Measurements from ENCODE around the gene TMEM185B.
"Not testable (repeated sequence)": the region's sequence is repeated elsewhere in the genome, so short reads cannot be mapped to it uniquely, and the experiment has no call there.

Gene TMEM185B

DNA sequence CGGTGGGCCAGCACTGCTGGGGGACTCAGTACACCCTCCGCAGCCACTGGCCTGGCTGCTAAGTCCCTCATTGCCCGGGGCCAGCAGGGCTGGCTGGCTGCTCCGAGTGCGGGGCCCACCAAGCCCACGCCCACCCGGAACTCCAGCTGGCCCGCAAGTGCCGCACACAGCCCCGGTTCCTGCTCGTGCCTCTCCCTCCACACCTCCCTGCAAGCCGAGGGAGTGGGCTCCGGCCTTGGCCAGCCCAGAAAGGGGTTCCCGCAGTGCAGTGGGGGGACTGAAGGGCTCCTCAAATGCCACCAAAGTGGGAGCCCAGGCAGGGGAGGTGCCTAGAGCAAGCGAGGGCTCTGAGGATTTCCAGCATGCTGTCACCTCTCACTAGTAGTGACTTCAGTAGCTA lies 36.7 kb upstream of the TMEM185B start:
- not testable (repeated sequence) for H3K9me3 ChIP-seq (replicated peaks; ENCODE audit: low read length); H3K9ac ChIP-seq (ENCODE audit: low read depth, low read length); H3K36me3 ChIP-seq (ENCODE audit: insufficient read depth, low read length); H3K4me3 ChIP-seq (ENCODE audit: low read length); H3K4me2 ChIP-seq (ENCODE audit: low read length); H3K27me3 ChIP-seq (ENCODE audit: control insufficient read depth, insufficient read depth, low read length)
- H3K4me1 ChIP-seq (ENCODE audit: control insufficient read depth, insufficient read depth, low read length), result peaks cover 20% of the 10 kb centered on the region

DNA sequence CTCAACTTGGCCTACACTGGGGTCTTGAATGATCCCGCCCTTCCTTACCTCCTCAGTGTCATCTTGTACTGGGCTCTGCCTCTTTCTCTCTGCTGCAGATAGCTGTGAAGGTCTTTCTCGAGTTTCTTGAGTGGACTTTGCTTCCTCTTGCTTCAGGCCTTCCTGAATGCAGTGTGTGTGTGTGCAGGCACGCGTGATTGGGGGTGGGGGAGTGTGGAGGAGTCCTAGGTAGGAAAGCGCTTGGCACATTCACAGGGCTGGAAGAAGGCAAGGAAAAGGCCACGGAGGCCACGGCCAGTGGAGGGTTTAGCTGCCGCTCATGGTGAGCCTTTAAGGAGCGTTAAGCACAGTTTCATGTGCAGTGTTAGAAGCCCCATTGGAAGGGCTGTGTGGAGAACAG lies 35.0 kb upstream of the TMEM185B start:
- peaks cover 30% of the 10 kb centered on the region for H3K4me1 ChIP-seq (ENCODE audit: control insufficient read depth, insufficient read depth, low read length)
- H3K36me3 ChIP-seq (ENCODE audit: insufficient read depth, low read length), result peaks cover 6% of the 10 kb centered on the region
- no peaks in the 10 kb centered on the region for H3K9me3 ChIP-seq (replicated peaks; ENCODE audit: low read length)
- no peaks in the 10 kb centered on the region for H3K27me3 ChIP-seq (ENCODE audit: control insufficient read depth, insufficient read depth, low read length)
- no peak overlapping the region for H3K9ac ChIP-seq (ENCODE audit: low read depth, low read length)
- H3K4me2 ChIP-seq (ENCODE audit: low read length), result no peak overlapping the region
- H3K4me3 ChIP-seq (ENCODE audit: low read length), result no peak overlapping the region

DNA sequence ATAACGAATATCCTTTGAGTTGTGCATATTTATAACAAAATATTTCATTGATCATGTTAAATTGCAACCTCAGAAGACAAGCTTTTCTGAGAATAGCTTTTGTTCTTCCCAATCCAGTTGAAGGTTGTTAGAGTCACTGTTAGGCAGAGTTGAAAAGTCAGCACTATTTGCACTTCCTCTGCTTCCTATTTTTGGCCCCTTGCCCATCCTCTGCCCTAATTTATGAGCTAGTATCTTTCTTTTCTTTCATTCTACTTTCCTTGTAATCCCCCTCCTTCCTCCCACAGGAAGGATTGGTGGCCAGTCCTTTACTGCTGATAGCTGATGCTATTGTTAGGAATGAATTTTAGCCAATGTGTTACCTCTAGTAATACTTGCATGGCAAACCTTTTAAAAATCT lies 34.3 kb upstream of the TMEM185B start:
- Histone ChIP-seq H3K4me3 (ENCODE audit: low read length) (no peak overlapping the region), H3K36me3 (ENCODE audit: insufficient read depth, low read length) (peaks cover 6% of the 10 kb centered on the region), H3K4me2 (ENCODE audit: low read length) (no peak overlapping the region), H3K4me1 (ENCODE audit: control insufficient read depth, insufficient read depth, low read length) (peaks cover 24% of the 10 kb centered on the region), H3K9ac (ENCODE audit: low read depth, low read length) (no peak overlapping the region), H3K9me3 (replicated peaks; ENCODE audit: low read length) (no peaks in the 10 kb centered on the region), H3K27me3 (ENCODE audit: control insufficient read depth, insufficient read depth, low read length) (no peaks in the 10 kb centered on the region)

DNA sequence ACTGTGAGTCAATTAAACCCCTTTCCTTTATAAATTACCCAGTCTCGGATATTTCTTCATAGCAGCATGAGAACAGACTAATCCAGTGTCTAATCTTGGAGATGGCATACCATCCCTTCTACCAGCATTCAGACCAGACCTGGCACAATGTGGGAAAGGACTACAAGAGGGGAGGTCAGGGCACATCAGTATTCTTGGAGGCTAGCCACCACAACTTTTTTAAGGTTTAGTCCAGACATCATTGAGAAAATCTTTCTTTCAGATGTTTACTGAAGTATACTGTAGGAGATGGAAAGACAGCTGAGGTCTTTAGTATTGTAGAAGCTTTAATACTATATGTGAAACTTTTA lies 33.4 kb upstream of the TMEM185B start:
- Histone ChIP-seq H3K9me3 (replicated peaks; ENCODE audit: low read length) (no peaks in the 10 kb centered on the region), H3K4me2 (ENCODE audit: low read length) (no peak overlapping the region), H3K4me1 (ENCODE audit: control insufficient read depth, insufficient read depth, low read length) (peaks cover 21% of the 10 kb centered on the region), H3K36me3 (ENCODE audit: insufficient read depth, low read length) (peaks cover 6% of the 10 kb centered on the region), H3K9ac (ENCODE audit: low read depth, low read length) (no peak overlapping the region), H3K27me3 (ENCODE audit: control insufficient read depth, insufficient read depth, low read length) (no peaks in the 10 kb centered on the region), H3K4me3 (ENCODE audit: low read length) (no peak overlapping the region)

DNA sequence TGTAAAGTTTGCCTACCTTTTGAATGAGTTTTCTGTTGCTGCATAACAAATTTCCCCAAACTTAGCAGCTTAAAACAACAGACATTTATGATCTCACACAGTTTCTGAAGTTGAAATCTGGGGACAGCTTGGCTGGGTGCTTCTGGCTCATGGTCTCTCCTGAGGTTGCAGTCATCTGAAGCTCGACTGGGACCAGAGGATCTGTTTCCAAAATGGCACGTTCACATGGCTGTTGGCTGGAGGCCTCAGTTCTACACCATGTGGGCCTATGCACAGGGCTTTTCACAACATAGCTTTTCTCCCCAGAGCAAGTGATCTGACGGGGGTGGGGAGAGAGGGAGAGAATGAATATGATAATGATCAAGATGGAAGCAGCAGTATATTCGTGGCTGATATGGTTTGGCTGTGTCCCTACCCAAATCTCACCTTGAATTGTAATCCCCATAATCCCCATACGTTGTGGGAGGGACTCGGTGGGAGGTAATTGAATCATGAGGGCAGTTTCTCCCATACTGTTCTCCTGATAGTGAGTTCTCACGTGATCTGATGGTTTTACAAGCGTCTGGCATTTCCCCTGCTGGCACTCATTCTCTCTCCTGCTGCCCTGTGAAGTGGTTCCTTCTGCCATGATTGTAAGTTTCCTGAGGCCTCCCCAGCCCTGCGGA lies 32.9 kb upstream of the TMEM185B start:
- Histone ChIP-seq H3K36me3 (ENCODE audit: insufficient read depth, low read length) (peaks cover 6% of the 10 kb centered on the region), H3K4me2 (ENCODE audit: low read length) (peak overlapping the region; percentile 15), H3K9ac (ENCODE audit: low read depth, low read length) (no peak overlapping the region), H3K4me1 (ENCODE audit: control insufficient read depth, insufficient read depth, low read length) (peaks cover 21% of the 10 kb centered on the region), H3K9me3 (replicated peaks; ENCODE audit: low read length) (no peaks in the 10 kb centered on the region), H3K4me3 (ENCODE audit: low read length) (no peak overlapping the region), H3K27me3 (ENCODE audit: control insufficient read depth, insufficient read depth, low read length) (peaks cover 3% of the 10 kb centered on the region)

DNA sequence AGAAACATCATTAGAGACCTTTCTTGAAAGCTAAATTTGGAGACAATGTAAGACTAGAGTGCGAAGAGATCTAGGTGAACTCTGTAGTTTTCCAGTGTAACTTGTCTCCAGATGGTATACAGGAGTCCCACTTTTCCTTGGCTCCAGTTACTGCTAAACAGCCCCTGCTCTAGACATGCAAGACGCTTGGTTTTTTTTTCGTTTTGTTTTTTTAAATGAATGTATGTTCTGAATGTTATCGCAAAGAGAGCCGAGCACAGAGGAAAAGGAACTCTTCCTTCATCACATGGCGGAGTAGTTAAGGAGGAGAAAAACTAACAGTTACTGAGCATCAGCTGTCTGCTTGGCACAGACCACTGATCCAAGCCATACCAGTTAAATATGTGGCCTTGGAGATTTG lies 31.9 kb upstream of the TMEM185B start:
- peaks cover 21% of the 10 kb centered on the region for H3K4me1 ChIP-seq (ENCODE audit: control insufficient read depth, insufficient read depth, low read length)
- peaks cover 13% of the 10 kb centered on the region for H3K27me3 ChIP-seq (ENCODE audit: control insufficient read depth, insufficient read depth, low read length)
- no peaks in the 10 kb centered on the region for H3K9me3 ChIP-seq (replicated peaks; ENCODE audit: low read length)
- peak overlapping the region; percentile 79 for H3K4me2 ChIP-seq (ENCODE audit: low read length)
- peaks cover 6% of the 10 kb centered on the region for H3K36me3 ChIP-seq (ENCODE audit: insufficient read depth, low read length)
- H3K9ac ChIP-seq (ENCODE audit: low read depth, low read length), result no peak overlapping the region
- H3K4me3 ChIP-seq (ENCODE audit: low read length), result no peak overlapping the region

DNA sequence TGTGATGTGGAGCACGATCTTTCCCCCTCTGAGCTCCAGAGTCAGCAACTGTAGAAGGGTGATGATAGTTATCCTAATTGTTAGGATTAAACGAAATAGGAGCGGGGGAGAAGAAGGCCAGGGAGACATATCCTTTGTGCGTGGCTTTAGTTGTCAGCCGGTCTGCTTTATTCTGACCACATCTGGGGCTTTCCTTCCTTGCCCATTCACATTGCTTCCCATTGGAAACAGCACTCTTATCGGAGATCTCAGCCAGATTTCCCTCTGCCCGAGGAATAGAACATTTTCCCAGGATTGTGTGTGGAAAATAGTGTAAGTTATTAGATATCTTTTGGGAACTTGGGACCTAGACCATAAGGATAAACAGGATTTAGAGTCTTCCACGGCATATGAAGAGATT lies 31.0 kb upstream of the TMEM185B start:
- peak overlapping the region; percentile 82 for H3K4me3 ChIP-seq (ENCODE audit: low read length)

DNA sequence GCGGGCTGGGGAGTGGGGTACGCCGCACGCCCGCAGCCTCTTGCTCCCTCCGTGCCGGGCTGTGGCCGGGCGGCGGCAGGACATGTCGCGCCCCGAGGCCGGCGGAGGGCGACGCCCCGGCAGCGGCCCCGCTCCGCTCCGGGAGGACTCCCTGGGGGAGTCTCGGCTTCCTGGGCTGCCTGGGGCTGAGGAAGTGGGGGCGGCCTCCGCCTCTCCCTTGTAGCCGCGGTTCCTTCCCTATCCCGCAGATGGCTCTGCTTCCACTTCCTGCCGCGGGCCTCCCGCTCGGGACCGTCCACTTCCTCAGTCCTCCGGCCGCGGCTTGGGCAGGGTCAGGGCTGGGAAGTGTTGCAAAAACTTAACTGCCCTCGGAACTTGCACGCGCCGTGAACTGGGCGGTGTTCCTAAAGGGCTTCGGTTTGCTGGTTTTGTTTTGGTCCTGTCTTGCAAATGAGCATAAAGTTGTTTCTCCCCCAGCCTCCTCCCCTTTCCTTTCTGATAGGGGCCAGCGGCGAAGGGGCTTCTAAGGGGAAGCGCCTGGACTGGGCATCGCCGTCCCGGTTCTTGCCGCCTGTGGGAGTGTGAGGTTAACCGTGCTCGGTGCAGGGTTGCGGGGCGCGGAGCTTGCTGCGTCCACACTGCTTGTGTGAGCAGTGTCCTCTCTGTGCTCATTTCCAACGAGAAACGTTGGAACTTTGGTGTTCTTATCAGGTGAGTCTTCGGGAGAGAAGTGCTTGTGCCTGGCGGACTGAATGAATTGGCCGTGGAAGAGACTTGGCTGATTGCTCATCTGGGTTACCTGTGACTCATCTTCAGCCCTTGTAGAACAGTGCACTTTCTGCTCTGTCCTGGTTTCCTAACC lies 30.1 kb upstream of the TMEM185B start:
- H3K4me1 ChIP-seq (ENCODE audit: control insufficient read depth, insufficient read depth, low read length), result peaks cover 21% of the 10 kb centered on the region
- peak overlapping the region; percentile 79 for H3K4me2 ChIP-seq (ENCODE audit: low read length)
- H3K9ac ChIP-seq (ENCODE audit: low read depth, low read length), result peak overlapping the region; percentile 81
- H3K9me3 ChIP-seq (replicated peaks; ENCODE audit: low read length), result no peaks in the 10 kb centered on the region
- H3K27me3 ChIP-seq (ENCODE audit: control insufficient read depth, insufficient read depth, low read length), result peaks cover 17% of the 10 kb centered on the region
- peaks cover 4% of the 10 kb centered on the region for H3K36me3 ChIP-seq (ENCODE audit: insufficient read depth, low read length)
- H3K4me3 ChIP-seq (ENCODE audit: low read length), result peak overlapping the region; percentile 82

More for the DNA sequence above, 31.0 kb upstream of the TMEM185B start:
- Histone ChIP-seq H3K4me2 (ENCODE audit: low read length) (peak overlapping the region; percentile 79), H3K27me3 (ENCODE audit: control insufficient read depth, insufficient read depth, low read length) (peaks cover 17% of the 10 kb centered on the region), H3K9me3 (replicated peaks; ENCODE audit: low read length) (no peaks in the 10 kb centered on the region), H3K36me3 (ENCODE audit: insufficient read depth, low read length) (peaks cover 6% of the 10 kb centered on the region), H3K9ac (ENCODE audit: low read depth, low read length) (peak overlapping the region; percentile 81), H3K4me1 (ENCODE audit: control insufficient read depth, insufficient read depth, low read length) (peaks cover 21% of the 10 kb centered on the region)

DNA sequence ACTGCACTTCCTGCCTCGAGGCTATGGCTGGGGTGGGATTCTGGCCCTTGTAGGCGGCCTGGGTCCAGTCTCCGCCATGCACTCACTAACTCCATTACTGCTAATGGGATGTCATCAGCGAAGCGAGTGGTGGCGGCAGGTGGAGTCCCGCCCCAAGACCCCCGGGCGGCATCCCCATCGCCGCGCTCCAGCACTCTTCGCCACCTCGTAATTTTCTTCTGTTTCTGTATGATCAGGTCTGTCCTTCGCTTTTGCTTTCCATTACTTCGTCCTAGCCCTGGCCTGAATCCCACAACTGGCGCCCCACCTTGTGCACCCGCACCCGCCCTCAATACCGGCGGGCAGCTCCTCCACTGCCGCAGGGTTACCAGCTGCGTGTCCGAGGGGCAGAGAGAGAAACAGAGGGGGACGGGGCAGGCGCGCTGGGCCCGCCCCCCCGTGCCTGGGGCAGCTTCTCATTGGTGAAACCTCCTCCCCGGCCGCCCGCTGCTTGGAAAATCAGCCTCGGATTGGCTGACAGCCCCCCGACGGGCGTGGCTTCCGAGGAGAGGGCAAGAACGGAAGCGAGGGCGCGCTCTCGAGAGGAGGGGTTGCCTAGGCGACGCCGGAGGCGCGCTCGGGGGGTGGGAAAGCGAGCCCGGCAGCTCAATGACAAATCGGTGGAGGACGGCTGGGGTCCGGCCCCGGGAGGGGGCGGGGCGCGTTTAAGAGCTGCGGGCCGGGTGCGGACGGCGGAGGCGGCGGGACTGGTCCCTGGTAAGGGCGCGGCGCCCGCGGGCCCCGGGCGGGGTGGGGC lies 29.2 kb upstream of the TMEM185B start, which contains the start of gene RALB:
RALB (plus strand) TSS at position 628 of the 796 bp plus-strand sequence. CDS start 25,813 bp downstream, outside the sequence.
- Histone ChIP-seq H3K9ac (ENCODE audit: low read depth, low read length) (peak within 1 kb of the TSS; percentile 81), H3K36me3 (ENCODE audit: insufficient read depth, low read length) (no peaks in the 10 kb centered on the region), H3K9me3 (replicated peaks; ENCODE audit: low read length) (no peaks in the 10 kb centered on the region), H3K4me1 (ENCODE audit: control insufficient read depth, insufficient read depth, low read length) (peaks cover 21% of the 10 kb centered on the region), H3K4me2 (ENCODE audit: low read length) (peak within 1 kb of the TSS; percentile 92), H3K27me3 (ENCODE audit: control insufficient read depth, insufficient read depth, low read length) (peaks cover 25% of the 10 kb centered on the region), H3K4me3 (ENCODE audit: low read length) (peak within 1 kb of the TSS; percentile 82)

DNA sequence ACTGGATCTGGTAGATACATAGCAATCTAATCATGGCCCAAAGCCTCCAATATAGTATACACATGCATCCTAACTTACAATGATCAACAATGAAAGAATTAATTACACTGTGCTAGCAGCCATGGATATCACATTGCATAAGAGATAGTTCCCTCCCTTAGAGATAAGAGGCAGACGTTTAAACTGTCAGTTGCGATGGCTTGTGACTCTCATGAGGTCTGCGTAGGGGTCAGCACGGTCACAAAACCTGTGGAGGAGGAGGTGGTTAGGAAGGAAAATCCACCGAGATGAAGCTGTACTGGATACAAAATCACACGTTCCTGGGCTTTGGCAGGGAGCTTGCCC lies 28.7 kb upstream of the TMEM185B start:
- peak overlapping the region; percentile 92 for H3K4me2 ChIP-seq (ENCODE audit: low read length)
- H3K9ac ChIP-seq (ENCODE audit: low read depth, low read length), result peak overlapping the region; percentile 68

DNA sequence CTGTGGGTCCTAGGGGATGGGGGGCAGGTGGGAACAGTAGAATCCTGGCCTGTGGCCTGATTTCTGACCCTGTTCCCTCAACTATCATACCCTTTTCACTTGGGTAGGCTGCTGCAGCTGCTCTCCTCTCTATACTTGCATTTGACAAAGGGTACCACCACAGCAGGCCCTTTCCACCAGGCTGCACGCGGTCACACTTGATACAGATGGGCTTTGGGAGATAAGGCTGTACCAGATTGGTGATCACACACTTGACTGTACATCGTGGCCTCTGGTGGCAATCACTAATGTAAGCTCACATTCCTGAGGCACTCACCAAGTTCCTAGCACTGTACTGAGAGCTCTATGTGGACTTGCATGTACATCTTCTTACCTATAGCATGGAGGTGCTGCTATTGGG lies 27.9 kb upstream of the TMEM185B start:
- H3K4me2 ChIP-seq (ENCODE audit: low read length), result no peak overlapping the region
- H3K27me3 ChIP-seq (ENCODE audit: control insufficient read depth, insufficient read depth, low read length), result peaks cover 31% of the 10 kb centered on the region
- no peaks in the 10 kb centered on the region for H3K9me3 ChIP-seq (replicated peaks; ENCODE audit: low read length)
- no peak overlapping the region for H3K9ac ChIP-seq (ENCODE audit: low read depth, low read length)
- no peaks in the 10 kb centered on the region for H3K36me3 ChIP-seq (ENCODE audit: insufficient read depth, low read length)
- H3K4me3 ChIP-seq (ENCODE audit: low read length), result no peak overlapping the region
- peaks cover 24% of the 10 kb centered on the region for H3K4me1 ChIP-seq (ENCODE audit: control insufficient read depth, insufficient read depth, low read length)

More for the DNA sequence above, 28.7 kb upstream of the TMEM185B start:
- peaks cover 31% of the 10 kb centered on the region for H3K27me3 ChIP-seq (ENCODE audit: control insufficient read depth, insufficient read depth, low read length)
- H3K4me1 ChIP-seq (ENCODE audit: control insufficient read depth, insufficient read depth, low read length), result peaks cover 21% of the 10 kb centered on the region
- H3K9me3 ChIP-seq (replicated peaks; ENCODE audit: low read length), result no peaks in the 10 kb centered on the region
- peak overlapping the region; percentile 82 for H3K4me3 ChIP-seq (ENCODE audit: low read length)
- no peaks in the 10 kb centered on the region for H3K36me3 ChIP-seq (ENCODE audit: insufficient read depth, low read length)

All from skeletal muscle satellite cell (primary cell).